Activated CD4-positive, alpha-beta T cell treated with anti-CD3 and anti-CD28 coated beads for 1 hour (primary cell): ENCODE data around the gene GFRA1.

ENCODE experiments used
- DNase-seq: peaks from one replicate; pipeline ENCODE4 v3.0.0-alpha.2; 2020

The GFRA1 gene

GRCh38 chr10:116272440-116273283 lies at the start of gene GFRA1:
Gene GFRA1, minus strand, starts transcription at chr10:116273206. Its CDS starts 1,177 bp downstream, at chr10:116272029.
- DNase-seq = no peak

GRCh38 chr10:116316503-116316902 lies 43.5 kb upstream of the GFRA1 start:
- no peak for DNase-seq

GRCh38 chr10:116312548-116312947 lies 39.5 kb upstream of the GFRA1 start:
- DNase-seq = no peak

- no peak for DNase-seq
Measured at GRCh38 chr10:116311706-116312490, 38.9 kb upstream of the GFRA1 start.

- DNase-seq = no peak
Measured at GRCh38 chr10:116311016-116311415, 38.0 kb upstream of the GFRA1 start.

GRCh38 chr10:116307455-116307854 lies 34.4 kb upstream of the GFRA1 start:
- no peak for DNase-seq

GRCh38 chr10:116306847-116307246 lies 33.8 kb upstream of the GFRA1 start:
- DNase-seq = no peak

GRCh38 chr10:116304923-116305322 lies 31.9 kb upstream of the GFRA1 start:
- no peak for DNase-seq

- no peak for DNase-seq
Measured at GRCh38 chr10:116300542-116300941, 27.5 kb upstream of the GFRA1 start.

GRCh38 chr10:116298586-116298985 lies 25.6 kb upstream of the GFRA1 start:
- DNase-seq = no peak

GRCh38 chr10:116296291-116296721 lies 23.3 kb upstream of the GFRA1 start:
- no peak for DNase-seq

- DNase-seq = no peak
Measured at GRCh38 chr10:116292493-116292892, 19.5 kb upstream of the GFRA1 start.

GRCh38 chr10:116289652-116290051 lies 16.6 kb upstream of the GFRA1 start:
- no peak for DNase-seq

- no peak for DNase-seq
Measured at GRCh38 chr10:116287906-116288501, 15.0 kb upstream of the GFRA1 start.

- DNase-seq = no peak
Measured at GRCh38 chr10:116286626-116287200, 13.7 kb upstream of the GFRA1 start.

GRCh38 chr10:116281775-116282174 lies 8.8 kb upstream of the GFRA1 start:
- DNase-seq = no peak

GRCh38 chr10:116278846-116279245 lies 5.8 kb upstream of the GFRA1 start:
- DNase-seq = no peak

- no peak for DNase-seq
Measured at GRCh38 chr10:116276981-116277380, 4.0 kb upstream of the GFRA1 start.

GRCh38 chr10:116274064-116274904 lies 1.3 kb upstream of the GFRA1 start:
- no peak for DNase-seq

- no peak for DNase-seq
Measured at GRCh38 chr10:116271593-116272439, 1.2 kb downstream of the GFRA1 start.
